DOHH2 (cell line): ENCODE results near the gene HYAL2.

Source experiments
- CTCF ChIP-seq: fragments of 200-600 bp; sonication (generic); IDR thresholded peaks from one replicate; pipeline ENCODE4 v1.5.1; 2014; ENCODE audit warnings: antibody characterized with exemption, mild to moderate bottlenecking, low read depth, low read length; ENCODE audit not compliant: poor library complexity, severe bottlenecking
- EZH2phosphoT487 ChIP-seq: fragments of 200-600 bp; sonication (generic); IDR thresholded peaks from 2 replicates; pipeline ENCODE4 v1.6.1; 2017; ENCODE audit warnings: borderline replicate concordance, mild to moderate bottlenecking, antibody characterized with exemption, low read length, moderate library complexity, mixed read lengths

DNA sequence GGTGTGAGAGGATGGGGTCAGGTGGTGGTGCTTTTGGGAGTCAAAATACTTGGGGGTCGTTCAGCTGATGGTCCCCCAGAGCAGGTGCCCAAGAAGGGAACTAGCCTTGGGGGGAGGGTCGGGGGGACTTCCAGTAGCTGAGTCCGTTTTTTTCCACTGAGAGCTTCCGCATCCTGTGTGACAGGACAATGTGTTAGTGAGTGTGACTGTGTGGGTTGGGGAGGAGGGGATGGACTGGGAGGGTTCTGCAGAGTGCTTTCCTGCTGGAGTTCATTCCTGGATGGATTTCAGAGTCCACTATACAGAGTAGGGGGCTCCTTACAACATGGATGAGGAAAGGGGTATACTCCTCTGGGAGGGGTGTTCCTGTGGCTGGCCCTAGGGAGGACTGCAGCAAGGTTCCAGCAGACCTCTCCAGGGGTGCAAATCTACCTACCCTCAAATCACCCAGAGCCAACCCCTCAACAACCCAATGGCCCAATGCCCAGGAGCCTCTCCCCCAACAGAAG is 601 bp upstream of the HYAL2 start:
- TF ChIP-seq CTCF = no peak
- TF ChIP-seq EZH2phosphoT487 = no peak
